SU-DHL-6 (cell line): ENCODE results near the gene AP3D1.

Experiments
- CTCF ChIP-seq: fragments of 200-600 bp; sonication (generic); IDR thresholded peaks from one replicate; pipeline ENCODE4 v1.5.1; 2017; ENCODE audit warnings: antibody characterized with exemption, mild to moderate bottlenecking, low read length, moderate library complexity; ENCODE audit not compliant: insufficient read depth, poor library complexity, severe bottlenecking
- EZH2phosphoT487 ChIP-seq: fragments of 200-600 bp; sonication (generic), shearing (Covaris generic); conservative IDR thresholded peaks from 2 replicates; pipeline ENCODE4 v1.6.1; 2018; ENCODE audit warnings: mild to moderate bottlenecking, antibody characterized with exemption, low read length, moderate library complexity, mixed read lengths

GRCh38 chr19:2111425-2111824 lies 39.9 kb downstream of the AP3D1 start:
- no peak for TF ChIP-seq CTCF
- TF ChIP-seq EZH2phosphoT487 = no peak
